Mesothelial cell of epicardium (in vitro differentiated cells): ENCODE results near the gene SUSD4. TPM values are rescaled to one million over a fixed set of nuclear protein-coding genes. Genes with fewer than 3 reads are reported as not detected.

Experiments used
- DNase-seq, 2 experiments: peaks; one replicate each; pipeline ENCODE4 v3.0.0; 2021; ENCODE audit warnings: low spot score in 2 of 2; ENCODE audit not compliant: unreplicated experiment in 2 of 2
- H3K27ac Mint-ChIP-seq: 2 replicates; pipeline ENCODE4 v1.8.0; 2021; ENCODE audit warnings: mixed read lengths
- H3K27me3 Mint-ChIP-seq: 2 replicates; pipeline ENCODE4 v1.8.0; 2021; ENCODE audit warnings: low read depth, mixed read lengths
- H3K36me3 Mint-ChIP-seq: 2 replicates; pipeline ENCODE4 v1.8.0; 2021; ENCODE audit warnings: mixed read lengths
- H3K4me1 Mint-ChIP-seq: 2 replicates; pipeline ENCODE4 v1.8.0; 2021; ENCODE audit warnings: mixed read lengths
- H3K4me3 Mint-ChIP-seq: 2 replicates; pipeline ENCODE4 v1.8.0; 2021; ENCODE audit warnings: mild to moderate bottlenecking, moderate library complexity, mixed read lengths
- H3K9me3 Mint-ChIP-seq: 2 replicates; pipeline ENCODE4 v1.8.0; 2021; ENCODE audit warnings: mixed read lengths
- CTCF ChIP-seq: fragments of 200-600 bp; sonication (generic); IDR thresholded peaks from one replicate; pipeline ENCODE4 v1.5.0; 2021; ENCODE audit warnings: antibody characterized with exemption; ENCODE audit not compliant: unreplicated experiment
- total RNA-seq: library from RNA; stranded (reverse); gene quantifications from 3 replicates; pipeline ENCODE4 v1.2.1, GENCODE V29; 2021

Gene SUSD4
- total RNA-seq, 1 donor from 2014 or later = 0.40 TPM

GRCh38 chr1:223225481-223225880, 138.5 kb downstream of the SUSD4 start:
- Mint-ChIP-seq H3K27me3 (peaks cover 46% of the 10 kb centered on the region), H3K9me3 (no peaks in the 10 kb centered on the region), H3K36me3 (no peaks in the 10 kb centered on the region), H3K4me3 (no peak overlapping the region), H3K27ac (no peak overlapping the region), H3K4me1 (no peaks in the 10 kb centered on the region)
- no peak for DNase-seq
- no peak for TF ChIP-seq CTCF

- Mint-ChIP-seq H3K9me3 (no peaks in the 10 kb centered on the region), H3K27ac (no peak overlapping the region), H3K4me1 (no peaks in the 10 kb centered on the region), H3K27me3 (peaks cover 50% of the 10 kb centered on the region), H3K36me3 (no peaks in the 10 kb centered on the region), H3K4me3 (no peak overlapping the region)
- no peak for DNase-seq
- TF ChIP-seq CTCF = no peak
Measured at GRCh38 chr1:223225061-223225460, 138.9 kb downstream of the SUSD4 start.

- H3K4me1 Mint-ChIP-seq = no peaks in the 10 kb centered on the region
- H3K27me3 Mint-ChIP-seq = peaks cover 50% of the 10 kb centered on the region
- TF ChIP-seq CTCF = no peak
- DNase-seq = no peak
- no peaks in the 10 kb centered on the region for H3K36me3 Mint-ChIP-seq
- peaks cover 3% of the 10 kb centered on the region for H3K9me3 Mint-ChIP-seq
- H3K27ac Mint-ChIP-seq = no peak overlapping the region
- no peak overlapping the region for H3K4me3 Mint-ChIP-seq
Measured at GRCh38 chr1:223224465-223224864, 139.5 kb downstream of the SUSD4 start.

GRCh38 chr1:223223091-223223995, 140.6 kb downstream of the SUSD4 start:
- peaks cover 54% of the 10 kb centered on the region for H3K27me3 Mint-ChIP-seq
- peaks cover 9% of the 10 kb centered on the region for H3K9me3 Mint-ChIP-seq
- no peak overlapping the region for H3K4me3 Mint-ChIP-seq
- peaks cover 2% of the 10 kb centered on the region for H3K36me3 Mint-ChIP-seq
- peak in 1 of 2 experiments; percentile 36 for DNase-seq
- no peak overlapping the region for H3K27ac Mint-ChIP-seq
- no peaks in the 10 kb centered on the region for H3K4me1 Mint-ChIP-seq
- TF ChIP-seq CTCF = no peak

GRCh38 chr1:223222377-223222776, 141.6 kb downstream of the SUSD4 start:
- H3K27ac Mint-ChIP-seq = no peak overlapping the region
- DNase-seq = peak in 1 of 2 experiments; percentile 1
- no peak overlapping the region for H3K4me3 Mint-ChIP-seq
- H3K36me3 Mint-ChIP-seq = peaks cover 2% of the 10 kb centered on the region
- H3K9me3 Mint-ChIP-seq = peaks cover 15% of the 10 kb centered on the region
- no peak for TF ChIP-seq CTCF
- H3K27me3 Mint-ChIP-seq = peaks cover 51% of the 10 kb centered on the region
- no peaks in the 10 kb centered on the region for H3K4me1 Mint-ChIP-seq
